GDM1 (cell line): ENCODE results near the gene NHLRC4.

Experiments
- DNase-seq: peaks from one replicate; lab custom pipeline; 2025; lab: John Stamatoyannopoulos, UW

The NHLRC4 gene, protein sequence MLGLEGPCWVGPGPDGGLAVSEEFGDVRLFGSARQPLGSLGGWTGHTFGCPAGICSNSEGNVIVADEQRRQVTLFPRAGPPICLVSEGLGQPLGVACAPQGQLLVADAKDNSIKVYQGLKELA

DNA sequence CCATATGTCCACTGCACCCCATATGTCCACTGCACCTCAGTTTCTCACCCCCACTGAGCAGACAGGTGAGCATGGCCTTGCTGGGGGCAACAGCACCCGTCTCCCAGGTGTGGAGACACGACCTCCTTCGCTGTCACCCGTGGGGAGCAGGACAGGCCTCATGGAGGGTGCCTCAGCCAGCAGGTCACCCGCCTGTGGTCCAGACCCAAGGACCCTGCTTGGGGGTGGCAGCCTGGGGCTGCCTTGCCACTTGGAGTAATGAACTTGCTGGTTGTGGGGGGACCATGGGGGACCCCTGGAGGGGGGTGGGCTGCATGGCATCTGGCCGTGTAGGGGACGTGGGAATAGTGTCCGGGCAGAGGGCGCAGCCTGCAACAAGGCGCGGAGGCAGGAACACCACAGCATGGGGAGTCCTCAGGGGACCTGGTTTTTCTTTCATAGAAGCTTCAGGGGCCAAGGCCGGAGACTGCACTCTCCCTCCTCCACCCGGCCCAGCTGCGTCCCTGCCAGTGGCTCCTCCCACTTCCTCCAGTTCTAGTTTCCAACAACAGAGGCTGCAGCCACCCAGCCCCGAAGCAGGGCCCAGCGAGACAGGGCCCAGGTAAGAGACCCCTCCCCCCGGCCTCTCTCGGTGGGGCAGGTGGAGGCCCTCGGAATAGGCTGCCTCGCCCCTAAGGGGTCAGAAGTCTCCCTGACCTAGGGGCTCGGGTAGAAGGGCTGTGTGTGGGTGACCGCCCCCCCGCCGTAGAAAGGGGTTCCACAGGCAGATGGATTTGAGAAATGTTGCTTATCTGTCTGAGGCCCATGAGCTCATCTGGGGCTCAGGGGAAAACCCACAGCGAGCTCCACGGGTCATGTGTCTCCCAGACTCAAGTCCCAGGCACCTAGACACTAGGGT lies at the start of gene NHLRC4:
NHLRC4 (plus strand) TSS at position 531 of the 898 bp plus-strand sequence. CDS start 1,043 bp downstream, outside the sequence.
- DNase-seq = peak; percentile 23

DNA sequence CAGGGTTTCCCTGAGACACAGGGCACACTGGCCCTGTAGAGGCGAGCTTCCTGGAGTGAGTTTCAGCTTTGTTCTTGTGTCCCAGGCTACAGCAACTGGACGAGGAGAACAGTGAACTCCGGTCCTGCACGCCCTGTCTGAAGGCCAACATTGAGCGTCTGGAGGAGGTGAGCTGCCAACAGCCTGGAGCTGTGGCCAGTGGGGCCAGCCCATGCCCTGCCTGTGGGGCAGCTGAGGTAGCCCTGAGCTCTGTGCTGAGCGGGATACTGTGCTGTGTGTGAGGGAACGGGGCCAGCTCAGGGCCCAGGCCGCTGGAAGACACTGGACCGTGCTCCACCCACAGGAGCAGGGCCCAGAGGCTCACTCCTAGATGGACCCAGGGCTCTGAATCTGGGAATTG lies 47.9 kb upstream of the NHLRC4 start:
- DNase-seq = no peak

DNA sequence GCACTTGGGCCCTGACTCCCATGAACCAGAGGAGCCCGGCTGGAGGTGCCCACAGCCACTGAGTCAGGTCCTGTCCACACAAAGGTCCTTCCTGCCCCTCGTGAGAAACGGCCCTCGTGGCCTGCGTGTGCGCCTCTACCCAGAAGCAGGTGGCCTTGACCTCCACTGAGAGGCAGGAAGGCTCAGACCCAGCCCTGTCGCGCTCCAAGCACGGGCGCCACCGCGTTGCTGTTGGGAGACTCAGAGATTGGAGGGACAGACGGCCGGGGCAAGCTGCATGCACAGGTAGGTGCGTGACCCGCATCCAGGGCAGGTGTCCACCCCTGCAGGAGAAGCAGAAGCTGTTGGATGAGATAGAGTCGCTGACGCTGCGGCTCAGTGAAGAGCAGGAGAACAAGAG lies 47.4 kb upstream of the NHLRC4 start:
- no peak for DNase-seq

DNA sequence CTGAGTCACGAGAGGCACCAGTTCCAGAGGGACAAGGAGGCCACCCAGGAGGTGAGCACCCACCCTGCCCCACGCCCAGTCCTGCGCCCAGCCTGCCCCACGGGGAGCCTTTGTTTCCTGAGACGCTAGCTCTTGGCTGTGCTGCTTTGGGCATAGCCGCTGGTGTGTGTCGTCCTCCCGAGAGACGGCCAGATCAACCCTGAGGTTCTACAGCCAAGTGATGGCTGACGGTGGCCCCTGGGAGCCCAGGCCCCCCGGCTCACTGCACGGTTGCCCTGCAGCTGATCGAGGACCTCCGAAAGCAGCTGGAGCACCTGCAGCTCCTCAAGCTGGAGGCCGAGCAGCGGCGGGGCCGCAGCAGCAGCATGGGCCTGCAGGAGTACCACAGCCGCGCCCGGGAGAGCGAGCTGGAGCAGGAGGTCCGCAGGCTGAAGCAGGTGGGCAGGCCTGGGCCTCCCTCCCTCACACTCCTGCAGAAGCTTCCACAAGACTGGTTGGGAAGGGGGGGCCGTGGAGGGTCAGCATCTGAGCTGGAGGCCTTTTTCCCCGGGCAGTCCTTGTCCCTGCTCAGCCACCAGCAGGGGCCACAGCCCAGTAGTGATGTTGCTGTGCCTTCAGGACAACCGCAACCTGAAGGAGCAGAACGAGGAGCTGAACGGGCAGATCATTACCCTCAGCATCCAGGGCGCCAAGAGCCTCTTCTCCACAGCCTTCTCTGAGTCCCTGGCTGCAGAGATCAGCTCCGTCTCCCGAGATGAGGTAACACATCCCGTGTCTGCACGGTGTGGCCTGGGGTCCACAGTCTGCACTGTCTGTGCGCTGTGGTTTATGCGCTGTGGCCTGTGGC lies 46.7 kb upstream of the NHLRC4 start:
- DNase-seq = no peak

DNA sequence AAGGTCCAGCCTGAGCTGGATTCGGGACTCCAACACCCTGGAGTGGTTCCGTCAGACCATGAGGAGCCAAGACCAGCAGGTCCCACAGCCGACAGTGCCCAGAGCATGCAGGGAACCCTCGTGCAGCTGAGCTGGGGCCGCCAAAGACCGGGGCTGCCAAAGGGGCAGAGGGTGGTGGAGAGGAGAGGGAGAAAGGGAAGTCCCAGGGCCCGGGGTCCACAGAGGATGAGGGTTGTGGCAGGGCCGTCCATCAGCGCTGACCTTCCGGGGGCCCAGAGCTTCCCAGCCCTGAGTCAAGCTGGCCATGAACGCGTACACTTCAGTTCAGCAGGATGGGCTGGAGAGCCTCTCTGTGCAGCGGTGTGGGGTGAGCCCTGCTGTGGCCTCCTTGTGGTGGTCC lies 46.0 kb upstream of the NHLRC4 start:
- no peak for DNase-seq

DNA sequence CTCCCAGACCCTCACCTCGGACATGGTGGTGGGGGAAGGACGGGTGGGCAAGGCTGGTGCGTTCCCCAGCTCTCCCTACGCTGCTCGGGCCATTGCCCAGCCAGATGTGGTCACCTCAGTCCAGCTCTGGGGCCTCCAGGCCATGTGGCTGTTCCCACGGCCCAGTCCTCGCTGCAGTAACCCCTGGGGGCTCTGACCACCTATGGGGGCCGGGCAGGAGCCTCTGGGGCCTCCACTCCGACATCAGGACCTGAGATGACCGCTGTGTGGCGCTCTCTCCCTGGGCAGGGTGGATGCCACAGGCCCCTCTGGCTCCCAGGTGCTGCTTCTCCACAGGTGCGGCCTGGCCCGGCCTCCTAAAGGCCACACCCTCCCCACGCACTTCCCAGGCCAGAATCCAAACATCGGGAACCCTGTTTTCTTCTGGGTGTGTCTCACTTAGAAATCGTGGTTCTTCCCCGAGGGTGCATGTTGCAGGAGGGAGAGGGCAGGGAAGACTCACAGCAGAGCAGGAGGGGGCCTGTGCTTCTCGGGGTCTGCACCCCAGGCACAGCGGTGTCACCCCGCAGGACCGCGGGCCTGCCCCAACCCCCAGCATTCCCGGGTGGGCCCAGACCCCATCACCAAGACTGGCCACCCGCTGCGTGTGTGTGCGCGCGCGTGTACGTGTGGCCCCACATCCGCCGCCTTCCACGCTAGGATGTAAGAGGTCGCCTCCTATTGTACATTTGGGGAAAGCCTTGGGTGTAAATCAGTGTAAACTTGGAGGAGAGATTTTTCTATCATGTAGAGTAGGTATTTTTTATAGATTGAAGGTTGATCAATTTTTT lies 45.2 kb upstream of the NHLRC4 start:
- no peak for DNase-seq

DNA sequence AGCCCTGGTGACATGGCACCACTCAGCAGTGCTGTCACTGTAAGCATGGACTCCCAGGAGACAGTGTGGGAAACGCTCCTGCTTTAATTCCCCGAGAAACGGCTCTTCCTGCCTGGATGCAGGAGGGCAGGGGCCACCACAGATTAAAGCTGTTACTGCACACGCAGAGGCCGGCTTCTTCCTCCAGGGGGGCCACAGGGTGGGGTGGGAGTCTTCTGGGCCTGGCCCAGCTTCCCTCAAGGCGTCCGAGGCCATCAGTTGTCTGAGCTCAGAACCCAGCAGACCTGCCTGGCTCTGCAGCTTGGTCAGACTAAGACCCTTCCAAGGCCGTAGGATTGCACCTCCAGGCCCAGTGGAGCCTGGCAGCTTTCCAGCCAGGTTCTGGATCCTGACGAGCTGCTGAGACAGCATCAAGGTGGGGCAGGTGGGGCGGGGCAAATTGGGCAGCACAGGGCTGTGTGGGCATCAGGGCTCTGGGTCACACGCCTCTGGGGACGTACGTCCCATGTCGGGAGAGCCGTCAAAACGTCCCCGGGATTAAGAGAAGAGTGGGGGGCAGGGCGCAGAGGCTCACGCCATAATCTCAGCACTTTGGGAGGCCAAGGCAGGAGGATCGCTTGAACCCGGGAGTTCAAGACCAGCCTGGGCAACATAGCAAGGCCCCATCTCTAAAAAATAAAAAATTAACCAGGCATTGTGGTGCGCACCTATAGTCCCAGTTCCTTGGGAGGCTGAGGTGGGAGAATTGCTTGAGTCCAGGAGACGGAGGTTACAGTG lies 44.3 kb upstream of the NHLRC4 start:
- no peak for DNase-seq

DNA sequence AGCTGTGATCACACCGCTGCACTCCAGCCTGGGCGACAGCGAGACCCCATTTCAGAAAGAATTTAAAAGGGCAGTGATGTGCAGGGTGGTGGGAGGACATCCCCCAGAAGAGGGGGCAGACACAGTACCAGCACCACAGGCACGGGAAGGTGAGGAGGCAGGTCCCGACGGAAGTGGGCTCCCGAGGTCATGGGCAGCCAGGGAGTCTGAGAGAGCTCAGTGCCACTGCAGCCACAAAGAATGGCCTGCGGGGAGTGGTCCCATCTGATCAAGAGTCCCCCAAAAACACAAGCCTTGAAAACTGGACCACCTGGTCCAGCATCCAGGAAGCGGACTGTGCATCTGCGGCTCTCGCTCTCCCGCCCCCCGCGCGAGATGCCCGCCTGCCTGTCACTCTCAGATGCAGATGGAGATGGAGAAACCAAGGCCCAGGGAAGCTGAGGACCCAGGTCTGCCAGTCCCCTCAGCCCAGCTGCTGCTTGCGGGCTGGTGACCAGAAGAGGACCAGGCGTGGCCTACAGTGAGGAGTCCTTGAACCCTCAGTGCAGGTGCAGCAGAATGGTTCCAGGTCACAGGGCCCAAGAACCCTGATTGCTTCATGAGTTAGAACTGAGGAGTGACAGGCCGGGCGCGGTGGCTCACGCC lies 43.6 kb upstream of the NHLRC4 start:
- no peak for DNase-seq

DNA sequence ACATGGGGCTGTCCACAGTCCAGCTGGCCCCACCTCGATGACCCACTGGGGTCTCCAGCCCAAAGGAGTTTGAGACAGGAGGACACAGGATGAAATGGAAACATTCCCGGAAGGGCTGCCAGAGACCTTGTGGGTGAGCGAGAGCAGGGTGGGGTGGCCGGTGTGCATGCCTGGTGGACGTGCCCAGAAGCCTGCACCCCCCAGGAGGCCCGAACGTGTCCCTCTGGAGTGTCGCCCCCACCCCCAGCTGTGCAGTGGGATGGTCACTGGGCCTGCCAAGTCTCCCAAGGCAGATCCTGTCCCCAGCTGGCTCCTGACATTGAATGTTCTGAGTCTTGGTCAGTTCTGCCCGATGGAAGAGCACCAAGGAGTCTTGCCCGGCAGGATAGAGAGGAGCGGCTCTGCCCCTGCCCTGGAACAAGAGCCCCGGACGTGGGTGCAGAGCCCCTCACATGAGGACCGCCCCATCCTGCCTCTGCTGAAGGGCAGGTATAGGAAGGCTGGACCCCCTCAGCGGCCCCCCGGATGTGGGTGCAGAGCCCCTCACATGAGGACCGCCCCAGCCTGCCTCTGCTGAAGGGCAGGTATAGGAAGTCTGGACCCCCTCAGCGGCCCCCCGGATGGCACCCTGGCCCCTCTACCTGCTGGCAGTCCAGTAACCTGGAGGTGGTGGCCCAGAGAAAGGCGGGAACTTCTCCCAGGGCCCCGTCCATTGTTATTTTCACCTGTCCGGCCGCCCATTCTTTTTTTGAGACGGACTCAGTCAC lies 42.3 kb upstream of the NHLRC4 start:
- no peak for DNase-seq

DNA sequence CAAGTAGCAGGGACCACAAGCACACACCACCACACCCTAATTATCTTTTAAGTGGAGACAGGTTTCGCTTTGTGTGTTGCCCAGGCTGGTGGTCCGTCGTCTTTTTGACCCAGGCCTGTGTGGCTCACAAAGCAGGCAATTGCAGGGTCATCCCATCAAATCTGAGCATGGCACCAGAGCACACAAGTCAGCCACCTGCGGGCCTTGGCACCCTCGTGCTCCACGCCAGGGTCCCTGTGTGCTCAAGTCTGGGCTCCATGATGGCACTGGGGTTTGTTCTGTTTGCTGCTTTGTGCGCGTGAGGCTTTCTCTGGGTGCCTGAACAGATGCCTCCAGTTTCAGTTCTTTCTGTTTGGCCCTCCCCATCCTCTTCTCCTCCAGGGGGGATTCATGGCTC lies 41.7 kb upstream of the NHLRC4 start:
- no peak for DNase-seq

DNA sequence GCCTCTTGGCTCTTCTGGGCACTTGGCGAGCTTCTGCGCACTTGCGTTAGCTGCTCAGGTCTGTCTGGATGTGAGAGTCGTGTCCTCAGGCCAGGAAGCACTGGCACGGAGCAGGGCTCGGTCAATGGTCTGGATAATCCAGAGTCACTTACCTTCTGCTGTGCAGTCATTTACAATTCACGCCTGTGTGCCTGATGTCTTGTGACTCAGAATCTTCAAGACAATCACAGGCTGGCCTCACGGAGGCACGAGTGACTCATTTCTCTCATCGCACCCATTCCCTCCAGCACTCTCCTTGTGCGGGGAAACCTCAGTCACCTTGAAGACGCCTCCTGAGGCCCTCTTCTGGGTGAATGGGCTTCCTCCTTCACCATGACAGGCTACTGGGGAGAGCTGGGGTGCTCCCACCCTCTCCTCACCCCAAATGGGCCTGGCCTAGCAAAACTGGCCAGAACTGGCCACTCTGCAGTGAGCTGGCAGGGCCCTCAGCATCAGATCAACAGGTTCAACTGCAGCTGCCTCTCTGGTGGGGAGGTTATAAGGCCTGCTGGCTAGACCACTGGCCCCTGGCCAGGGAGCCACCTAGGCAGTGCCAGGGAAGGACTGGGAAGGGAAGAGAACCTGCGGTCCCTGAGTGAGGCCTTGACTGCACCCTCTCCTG lies 41.2 kb upstream of the NHLRC4 start:
- DNase-seq = no peak

DNA sequence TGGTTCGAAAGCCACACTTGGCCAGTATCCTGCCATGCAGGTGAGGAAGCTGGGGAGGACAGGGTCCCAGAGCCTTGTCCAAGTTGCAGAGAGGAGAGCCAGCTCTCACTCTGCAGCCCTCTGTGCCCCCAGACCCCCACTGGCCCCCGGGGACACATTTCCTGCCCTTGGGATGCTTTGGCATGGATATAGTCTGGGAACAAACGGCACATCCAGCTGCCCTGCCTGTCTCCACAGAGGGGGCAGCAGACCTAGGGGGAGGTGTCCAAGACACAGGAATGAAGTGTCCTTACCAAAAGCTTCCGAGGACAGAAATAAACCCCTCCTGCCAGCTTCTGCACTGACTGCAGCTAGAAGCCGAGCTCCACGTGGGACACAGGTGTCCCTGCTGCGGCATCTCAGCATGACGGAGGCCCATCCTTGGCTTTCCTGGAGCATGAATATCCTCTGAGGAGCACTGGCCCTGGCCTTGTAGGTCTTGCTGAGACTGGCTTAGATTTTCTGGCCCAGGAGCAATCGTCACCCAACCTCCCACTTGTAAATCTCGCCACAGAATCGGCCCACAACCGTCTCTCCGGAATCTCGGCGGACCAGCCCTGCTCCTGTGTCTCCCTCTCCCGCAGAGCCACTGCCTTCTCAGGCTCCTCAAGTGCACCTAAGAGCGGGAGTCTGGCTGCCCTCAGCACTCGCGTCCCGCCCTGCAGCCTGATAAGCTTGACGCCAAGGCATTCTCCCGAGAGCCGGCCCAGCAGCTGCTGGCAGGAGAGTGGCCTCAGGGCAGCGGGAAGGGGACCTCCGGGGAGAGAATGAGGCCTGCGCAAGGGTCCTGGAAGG lies 40.4 kb upstream of the NHLRC4 start:
- DNase-seq = no peak

DNA sequence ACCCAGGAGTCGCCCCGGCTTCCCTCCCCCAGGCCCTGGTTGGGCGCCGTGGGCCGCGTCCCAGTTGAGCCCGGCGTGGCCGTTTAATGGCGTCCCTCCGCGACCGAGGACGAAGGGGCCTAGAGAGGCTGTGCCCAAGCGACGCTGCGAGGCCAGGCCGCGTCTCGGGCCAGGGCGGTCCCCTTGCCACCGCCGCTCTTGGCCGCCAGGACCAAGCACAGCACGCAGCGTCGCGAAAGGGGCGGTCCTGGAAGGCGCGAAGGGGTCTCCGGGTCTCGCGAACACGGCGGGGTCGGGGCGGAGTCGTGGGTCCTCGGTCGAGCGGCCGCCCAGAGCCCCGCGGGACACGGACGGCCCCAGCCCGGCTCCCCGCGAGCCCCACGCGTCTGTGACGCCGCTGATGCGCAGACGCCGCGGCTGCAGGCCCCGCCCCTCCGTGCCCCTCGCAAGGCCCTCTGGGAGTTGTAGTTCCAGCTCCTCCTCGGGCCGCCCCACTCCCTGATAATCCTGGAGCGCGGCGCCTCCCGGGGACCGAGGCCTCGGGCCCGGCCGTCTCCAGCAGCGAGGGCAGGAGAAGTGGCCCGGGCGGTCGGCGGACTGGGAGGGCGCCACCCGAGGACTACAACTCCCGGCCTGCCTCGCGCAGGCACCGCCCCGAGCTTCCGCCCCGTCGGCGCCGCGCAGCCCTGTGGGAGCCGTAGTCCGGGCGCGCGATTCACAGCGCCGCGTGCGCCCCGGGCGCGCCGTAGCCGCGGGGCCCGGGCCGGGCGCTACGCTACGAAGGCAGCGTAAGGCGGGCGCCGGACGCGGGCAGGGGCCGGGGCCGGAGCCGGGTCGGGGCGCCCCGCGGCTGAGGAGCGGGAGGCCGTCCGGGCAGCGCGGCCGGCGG lies 39.5 kb upstream of the NHLRC4 start, which contains the start of gene CAPN15:
CAPN15 (plus strand) TSS at position 698 of the 889 bp plus-strand sequence. CDS start 19,127 bp downstream, outside the sequence.
- peak; percentile 93 for DNase-seq

DNA sequence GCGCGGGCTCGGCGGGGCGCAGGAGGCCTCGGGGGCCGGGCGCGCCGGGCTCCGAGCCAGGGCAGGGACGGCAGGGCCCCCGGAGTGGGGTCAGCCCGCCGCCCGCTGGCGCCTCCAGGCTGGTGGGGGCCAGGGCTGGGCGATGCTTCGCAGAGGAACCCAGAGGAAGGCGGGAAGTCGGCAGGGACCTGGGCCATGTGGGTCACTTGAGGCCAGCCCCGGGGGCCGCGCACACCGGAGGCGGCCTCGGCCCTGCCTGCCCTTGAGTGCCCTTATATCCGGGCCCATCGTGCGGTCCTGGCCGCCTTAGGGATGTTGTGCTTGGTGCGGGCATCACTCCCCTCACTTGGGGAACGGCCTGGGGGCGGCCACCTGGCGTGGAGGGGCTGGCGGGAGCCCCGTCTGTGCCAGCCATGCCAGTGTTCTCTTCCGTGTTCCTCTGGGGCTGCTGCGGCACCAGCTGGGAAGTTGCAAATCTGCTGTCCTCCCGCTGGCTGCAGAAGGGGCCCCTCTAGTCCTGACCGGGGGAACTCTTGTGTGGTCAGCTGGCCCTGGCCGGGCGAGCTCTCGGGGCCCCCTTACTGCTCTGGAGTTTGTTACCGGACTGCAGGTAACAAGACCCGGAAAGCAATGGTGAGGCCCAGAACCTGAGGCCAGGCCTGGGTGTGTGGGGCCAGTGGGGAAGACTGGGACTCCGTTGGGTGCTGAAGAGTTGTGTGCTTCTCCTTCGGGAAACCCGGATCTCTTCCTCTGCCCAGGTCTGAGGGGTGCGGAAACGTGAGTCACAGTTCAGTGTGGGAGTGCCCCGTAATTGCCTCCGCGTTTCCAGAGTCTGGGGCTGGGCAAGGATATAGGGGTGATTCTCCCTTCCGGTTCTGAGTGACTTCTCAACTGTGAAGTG lies 38.4 kb upstream of the NHLRC4 start:
- DNase-seq = no peak

DNA sequence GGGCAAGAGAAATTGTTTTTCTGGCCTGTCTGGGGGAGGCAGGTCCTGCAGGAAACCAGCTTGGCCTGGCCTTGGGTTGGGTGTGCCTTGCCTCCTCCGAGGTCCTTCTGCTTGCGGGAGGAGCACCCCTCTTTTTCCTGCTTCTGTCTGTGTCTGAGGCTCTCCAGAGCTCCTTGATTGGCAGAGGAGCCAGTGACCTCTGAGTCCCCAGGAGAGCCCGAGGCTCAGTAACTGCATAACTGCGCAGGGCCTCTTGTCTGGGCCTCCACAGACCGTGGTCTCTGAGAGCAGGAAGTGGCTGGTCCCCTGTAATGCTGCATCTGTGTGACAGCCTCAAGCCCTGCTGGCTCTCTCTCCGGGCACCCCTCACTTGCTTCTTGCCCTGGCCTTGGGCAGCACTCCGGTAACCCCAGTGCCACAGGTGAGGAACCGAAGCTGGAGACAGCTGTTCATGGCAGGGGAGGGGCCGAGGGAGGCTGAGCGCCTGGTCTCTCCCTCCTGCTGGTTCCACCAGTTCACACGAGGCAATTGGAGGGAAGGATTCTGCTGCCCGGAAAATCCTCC lies 37.7 kb upstream of the NHLRC4 start:
- DNase-seq = no peak
